PC-9 (cell line): Measurements from ENCODE around the gene RPL10A. TPM values are rescaled to one million over a fixed set of nuclear protein-coding genes. Genes with fewer than 3 reads are reported as not detected.

ENCODE experiments used
- BruUV-seq: library from RNA; stranded (reverse); fragments of 400-500 nt; replicated peaks from 2 replicates; lab custom pipeline; 2021; lab: Mats Ljungman, UMichigan
- CTCF ChIA-PET: fragments of 300-600 bp; sonication (Branson Sonifier 250); formaldehyde crosslinking; loops from one replicate; lab custom pipeline; 2022; ENCODE audit warnings: antibody characterized with exemption; lab: Charles Lee
- POLR2A ChIA-PET: fragments of 300-600 bp; sonication (Branson Sonifier 250); formaldehyde crosslinking; loops from one replicate; lab custom pipeline; 2022; ENCODE audit warnings: antibody characterized with exemption; ENCODE audit not compliant: unreplicated experiment; lab: Charles Lee
- DNase-seq, 2 experiments: peaks; one replicate each; pipeline versions ENCODE4 v3.0.0 to v3.0.0-alpha.2; 2015 to 2022; ENCODE audit warnings: mixed read lengths in 1 of 2
- H2AFZ ChIP-seq: fragments of 200-600 bp; sonication (generic); 2 replicates; pipeline ENCODE4 v1.8.1; 2017; ENCODE audit warnings: antibody characterized with exemption
- H3F3A ChIP-seq: fragments of 200-600 bp; sonication (generic); 2 replicates; pipeline ENCODE4 v1.8.1; 2017; ENCODE audit warnings: antibody characterized with exemption, mild to moderate bottlenecking, low read depth; ENCODE audit not compliant: insufficient read depth
- H3K27ac ChIP-seq: fragments of 200-600 bp; sonication (generic); 2 replicates; pipeline ENCODE4 v1.6.1; 2016; ENCODE audit warnings: mixed run types
- H3K27me3 ChIP-seq: fragments of 200-600 bp; sonication (generic); 2 replicates; pipeline ENCODE4 v1.6.1; 2016; ENCODE audit warnings: low read depth, mixed run types; ENCODE audit not compliant: insufficient read depth
- H3K36me3 ChIP-seq: fragments of 200-600 bp; sonication (generic); 2 replicates; pipeline ENCODE4 v1.6.1; 2016; ENCODE audit warnings: low read depth, mixed run types
- H3K4me1 ChIP-seq: fragments of 200-600 bp; sonication (generic); replicated peaks from 2 replicates; pipeline ENCODE4 v1.6.1; 2016; ENCODE audit warnings: mixed run types; ENCODE audit not compliant: insufficient read depth
- H3K4me2 ChIP-seq: fragments of 200-600 bp; sonication (generic); 2 replicates; pipeline ENCODE4 v1.6.1; 2017; ENCODE audit warnings: mixed run types
- H3K4me3 ChIP-seq: fragments of 200-600 bp; sonication (generic); 2 replicates; pipeline ENCODE4 v1.6.1; 2016; ENCODE audit warnings: mixed run types
- H3K79me2 ChIP-seq: fragments of 200-600 bp; sonication (generic); 2 replicates; pipeline ENCODE4 v1.6.1; 2017; ENCODE audit warnings: low read depth, mixed run types
- H3K9me2 ChIP-seq: fragments of 200-600 bp; sonication (generic); 2 replicates; pipeline ENCODE4 v1.8.1; 2017; ENCODE audit warnings: mild to moderate bottlenecking; ENCODE audit not compliant: insufficient read depth
- H3K9me3 ChIP-seq: fragments of 200-600 bp; sonication (generic); 2 replicates; pipeline ENCODE4 v1.8.1; 2016; ENCODE audit warnings: low read depth; ENCODE audit not compliant: insufficient read depth
- H4K20me1 ChIP-seq: fragments of 200-600 bp; sonication (generic); 2 replicates; pipeline ENCODE4 v1.8.1; 2017; ENCODE audit not compliant: insufficient read depth
- CTCF ChIP-seq: fragments of 200-600 bp; sonication (generic); conservative IDR thresholded peaks from 2 replicates; pipeline ENCODE4 v1.6.1; 2017; ENCODE audit warnings: mixed run types, antibody characterized with exemption, mild to moderate bottlenecking, moderate library complexity
- EZH2 ChIP-seq: fragments of 200-600 bp; sonication (generic); IDR thresholded peaks from 2 replicates; pipeline ENCODE4 v1.8.0; 2017; ENCODE audit warnings: antibody characterized with exemption, low read depth
- intact Hi-C: fragments of 100-400 bp; cut with micrococcal nuclease; formaldehyde crosslinking; loops from one replicate; pipeline ENCODE4 v1.10.0; 2022; ENCODE audit not compliant: unreplicated experiment
- total RNA-seq: library from RNA; stranded (reverse); gene quantifications from 2 replicates; pipeline ENCODE4 v1.2.3, GENCODE V29; 2021

The RPL10A gene
- total RNA-seq, 1 experiment from 2014 or later, result 1,335 TPM

GRCh38 chr6:35454391-35455110, 13.7 kb upstream of the RPL10A start:
- H2AFZ ChIP-seq, result no peak overlapping the region

GRCh38 chr6:35457907-35458306, 10.3 kb upstream of the RPL10A start:
- H3K27ac ChIP-seq, result no peak overlapping the region
- DNase-seq, result no peak
- H3K4me1 ChIP-seq, result peaks cover 29% of the 10 kb centered on the region
- H3K79me2 ChIP-seq, result 0 out of 2 replicates have a peak, but pooled peaks cover 6% of the 10 kb centered on the region
- H3K27me3 ChIP-seq, result no peaks in the 10 kb centered on the region
- no peaks in the 10 kb centered on the region for H4K20me1 ChIP-seq
- CTCF ChIA-PET, result no interaction called here
- no TSS peak for BruUV-seq
- POLR2A ChIA-PET, result interaction anchor here (0.6 to 0.7 kb wide), 2 partner anchors 33 to 256 kb away, joined by 5 to 29 read pairs; no protein-coding TSS in a partner anchor
- no peaks in the 10 kb centered on the region for H3K9me3 ChIP-seq
- TF ChIP-seq EZH2, result no peak
- TF ChIP-seq CTCF, result no peak
- H3K36me3 ChIP-seq, result no peaks in the 10 kb centered on the region
- H2AFZ ChIP-seq, result no peak overlapping the region
- H3F3A ChIP-seq, result peaks cover 16% of the 10 kb centered on the region
- no peak overlapping the region for H3K4me3 ChIP-seq
- H3K4me2 ChIP-seq, result no peak overlapping the region
- intact Hi-C loops, result no loop called here
- H3K9me2 ChIP-seq, result no peaks in the 10 kb centered on the region

More at GRCh38 chr6:35454391-35455110, 13.7 kb upstream of the RPL10A start:
- peaks cover 21% of the 10 kb centered on the region for H3K4me1 ChIP-seq
- H3K4me2 ChIP-seq, result 0 out of 2 replicates have a peak overlapping the region, but pooled peaks have one; percentile 95
- H4K20me1 ChIP-seq, result no peaks in the 10 kb centered on the region
- ChIA-PET POLR2A (no interaction called here), CTCF (interaction anchor here (0.6 kb wide), 1 partner anchor 136 kb away, joined by 3 read pairs; no protein-coding TSS in a partner anchor)
- H3K27ac ChIP-seq, result no peak overlapping the region
- H3K9me3 ChIP-seq, result no peaks in the 10 kb centered on the region
- H3K9me2 ChIP-seq, result no peaks in the 10 kb centered on the region
- H3K79me2 ChIP-seq, result 0 out of 2 replicates have a peak, but pooled peaks cover 9% of the 10 kb centered on the region
- no peaks in the 10 kb centered on the region for H3K27me3 ChIP-seq
- BruUV-seq, result no TSS peak
- intact Hi-C loops, result loop anchor here (5.0 kb wide), 1 partner anchor 62 kb away; no protein-coding TSS in a partner anchor
- no peak overlapping the region for H3K4me3 ChIP-seq
- no peak for DNase-seq
- H3F3A ChIP-seq, result peaks cover 6% of the 10 kb centered on the region; the same call in 1 of the 2 replicates
- H3K36me3 ChIP-seq, result no peaks in the 10 kb centered on the region
- TF ChIP-seq CTCF (no peak), EZH2 (no peak)

GRCh38 chr6:35461270-35461669, 6.9 kb upstream of the RPL10A start:
- ChIA-PET POLR2A (no interaction called here), CTCF (interaction anchor here (0.6 to 0.7 kb wide), 2 partner anchors 89 to 120 kb away, joined by 3 read pairs; no protein-coding TSS in a partner anchor)
- Histone ChIP-seq H3K79me2 (no peaks in the 10 kb centered on the region), H3K27me3 (no peaks in the 10 kb centered on the region), H3K4me1 (peaks cover 16% of the 10 kb centered on the region), H3K9me3 (no peaks in the 10 kb centered on the region), H3K4me3 (no peak overlapping the region), H3K27ac (peak overlapping the region; percentile 46; the same call in 1 of the 2 replicates), H4K20me1 (no peaks in the 10 kb centered on the region), H2AFZ (no peak overlapping the region), H3K4me2 (peak overlapping the region; percentile 46), H3K36me3 (no peaks in the 10 kb centered on the region), H3K9me2 (no peaks in the 10 kb centered on the region), H3F3A (peaks cover 16% of the 10 kb centered on the region)
- no TSS peak for BruUV-seq
- TF ChIP-seq CTCF, result no peak
- TF ChIP-seq EZH2, result no peak
- DNase-seq, result peak; percentile 43 to 80
- intact Hi-C loops, result loop anchor here (10.0 kb wide), 1 partner anchor 274 kb away; the partner anchor contains the start of gene ARMC12
